GM21786 (cell line): ENCODE measurements around the gene SPATA16.

Experiments
- ATAC-seq: cut with Tn5 transposase; IDR thresholded peaks from one replicate; pipeline ENCODE4 v1.9.1; 2021; ENCODE audit not compliant: unreplicated experiment

The SPATA16 gene

GRCh38 chr3:172958565-172958964, 182.5 kb downstream of the SPATA16 start:
- no peak for ATAC-seq

GRCh38 chr3:172953571-172953970, 187.5 kb downstream of the SPATA16 start:
- no peak for ATAC-seq

- ATAC-seq, result no peak
Observed at GRCh38 chr3:172951511-172951910, 189.5 kb downstream of the SPATA16 start.

- ATAC-seq, result no peak
Observed at GRCh38 chr3:172946061-172946460, 195.0 kb downstream of the SPATA16 start.

GRCh38 chr3:172939651-172940293, 201.3 kb downstream of the SPATA16 start:
- no peak for ATAC-seq

- no peak for ATAC-seq
Observed at GRCh38 chr3:172938788-172939187, 202.2 kb downstream of the SPATA16 start.

- ATAC-seq, result no peak
Observed at GRCh38 chr3:172931746-172932285, 209.2 kb downstream of the SPATA16 start.

- ATAC-seq, result no peak
Observed at GRCh38 chr3:172929451-172929850, 211.6 kb downstream of the SPATA16 start.

- no peak for ATAC-seq
Observed at GRCh38 chr3:172924546-172924945, 216.5 kb downstream of the SPATA16 start.

GRCh38 chr3:172919297-172919683, 221.7 kb downstream of the SPATA16 start:
- no peak for ATAC-seq

GRCh38 chr3:172918568-172919296, 222.3 kb downstream of the SPATA16 start:
- no peak for ATAC-seq

- no peak for ATAC-seq
Observed at GRCh38 chr3:172918165-172918564, 222.9 kb downstream of the SPATA16 start.

GRCh38 chr3:172915911-172916514, 225.0 kb downstream of the SPATA16 start:
- ATAC-seq, result no peak

GRCh38 chr3:172914854-172915253, 226.2 kb downstream of the SPATA16 start:
- ATAC-seq, result no peak

GRCh38 chr3:172913911-172914655, 227.0 kb downstream of the SPATA16 start:
- no peak for ATAC-seq

GRCh38 chr3:172911142-172911541, 229.9 kb downstream of the SPATA16 start:
- ATAC-seq, result no peak

- ATAC-seq, result no peak
Observed at GRCh38 chr3:172908771-172909270, 232.2 kb downstream of the SPATA16 start.

- no peak for ATAC-seq
Observed at GRCh38 chr3:172905451-172905850, 235.6 kb downstream of the SPATA16 start.

- no peak for ATAC-seq
Observed at GRCh38 chr3:172904711-172905373, 236.2 kb downstream of the SPATA16 start.

- ATAC-seq, result no peak
Observed at GRCh38 chr3:172903642-172904320, 237.3 kb downstream of the SPATA16 start.
